ENCODE measurements around the gene JAK1. TPM values are rescaled to one million over a fixed set of nuclear protein-coding genes. Genes with fewer than 3 reads are reported as not detected.

Gene JAK1
- total RNA-seq, 1 donor from 2014 or later = 27.7 TPM

DNA sequence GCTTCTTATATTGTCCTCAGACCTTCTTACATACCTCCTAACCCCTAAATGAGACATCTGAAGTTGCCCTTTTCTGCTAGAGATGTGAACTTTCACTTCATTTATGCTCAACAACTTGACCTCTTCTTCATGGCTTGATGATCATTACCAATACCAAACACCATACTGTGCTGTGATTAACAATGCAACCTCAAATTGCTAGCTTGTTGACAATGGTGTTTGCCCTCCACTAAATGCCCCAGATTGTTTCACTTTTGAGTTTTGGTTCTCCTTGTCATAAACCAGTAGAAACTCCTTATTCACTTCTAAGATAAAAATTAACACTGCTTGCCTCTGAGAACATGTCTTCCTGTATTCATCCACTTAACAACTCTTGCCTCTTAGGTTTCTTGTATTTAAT lies 5.6 kb downstream of the JAK1 start:
- no peak for DNase-seq (ENCODE audit: low read depth, low spot score)
- Mint-ChIP-seq H3K4me1 (peaks cover 13% of the 10 kb centered on the region), H3K27ac (ENCODE audit: unreplicated experiment) (no peak overlapping the region), H3K4me3 (no peak overlapping the region), H3K9me3 (no peaks in the 10 kb centered on the region), H3K27me3 (ENCODE audit: low read depth) (peaks cover 21% of the 10 kb centered on the region), H3K36me3 (ENCODE audit: low read depth) (no peaks in the 10 kb centered on the region)
- TF ChIP-seq, protein P1, sequence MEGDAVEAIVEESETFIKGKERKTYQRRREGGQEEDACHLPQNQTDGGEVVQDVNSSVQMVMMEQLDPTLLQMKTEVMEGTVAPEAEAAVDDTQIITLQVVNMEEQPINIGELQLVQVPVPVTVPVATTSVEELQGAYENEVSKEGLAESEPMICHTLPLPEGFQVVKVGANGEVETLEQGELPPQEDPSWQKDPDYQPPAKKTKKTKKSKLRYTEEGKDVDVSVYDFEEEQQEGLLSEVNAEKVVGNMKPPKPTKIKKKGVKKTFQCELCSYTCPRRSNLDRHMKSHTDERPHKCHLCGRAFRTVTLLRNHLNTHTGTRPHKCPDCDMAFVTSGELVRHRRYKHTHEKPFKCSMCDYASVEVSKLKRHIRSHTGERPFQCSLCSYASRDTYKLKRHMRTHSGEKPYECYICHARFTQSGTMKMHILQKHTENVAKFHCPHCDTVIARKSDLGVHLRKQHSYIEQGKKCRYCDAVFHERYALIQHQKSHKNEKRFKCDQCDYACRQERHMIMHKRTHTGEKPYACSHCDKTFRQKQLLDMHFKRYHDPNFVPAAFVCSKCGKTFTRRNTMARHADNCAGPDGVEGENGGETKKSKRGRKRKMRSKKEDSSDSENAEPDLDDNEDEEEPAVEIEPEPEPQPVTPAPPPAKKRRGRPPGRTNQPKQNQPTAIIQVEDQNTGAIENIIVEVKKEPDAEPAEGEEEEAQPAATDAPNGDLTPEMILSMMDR (conservative IDR thresholded peaks at IDR 0.05) = no peak

DNA sequence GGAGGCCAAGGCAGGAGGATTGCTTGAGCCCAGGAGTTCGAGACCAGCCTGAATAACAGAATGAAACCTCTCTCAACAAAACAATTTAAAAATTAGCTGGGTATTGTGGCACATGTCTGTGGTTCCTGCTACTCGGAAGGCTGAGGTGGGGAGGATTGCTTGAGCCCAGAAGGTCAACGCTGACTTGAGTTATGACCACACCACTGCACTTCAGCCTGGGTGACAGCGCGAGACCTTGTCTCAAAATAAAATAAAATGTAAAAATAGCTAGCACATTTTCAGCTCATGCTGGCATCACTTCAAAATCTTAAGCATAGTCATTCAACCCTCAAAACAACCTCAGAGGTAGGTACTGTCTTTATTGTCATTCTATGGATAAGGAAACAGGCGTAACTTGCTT lies 6.4 kb downstream of the JAK1 start:
- Mint-ChIP-seq H3K4me3 (no peak overlapping the region), H3K27me3 (ENCODE audit: low read depth) (peaks cover 16% of the 10 kb centered on the region), H3K9me3 (no peaks in the 10 kb centered on the region)

DNA sequence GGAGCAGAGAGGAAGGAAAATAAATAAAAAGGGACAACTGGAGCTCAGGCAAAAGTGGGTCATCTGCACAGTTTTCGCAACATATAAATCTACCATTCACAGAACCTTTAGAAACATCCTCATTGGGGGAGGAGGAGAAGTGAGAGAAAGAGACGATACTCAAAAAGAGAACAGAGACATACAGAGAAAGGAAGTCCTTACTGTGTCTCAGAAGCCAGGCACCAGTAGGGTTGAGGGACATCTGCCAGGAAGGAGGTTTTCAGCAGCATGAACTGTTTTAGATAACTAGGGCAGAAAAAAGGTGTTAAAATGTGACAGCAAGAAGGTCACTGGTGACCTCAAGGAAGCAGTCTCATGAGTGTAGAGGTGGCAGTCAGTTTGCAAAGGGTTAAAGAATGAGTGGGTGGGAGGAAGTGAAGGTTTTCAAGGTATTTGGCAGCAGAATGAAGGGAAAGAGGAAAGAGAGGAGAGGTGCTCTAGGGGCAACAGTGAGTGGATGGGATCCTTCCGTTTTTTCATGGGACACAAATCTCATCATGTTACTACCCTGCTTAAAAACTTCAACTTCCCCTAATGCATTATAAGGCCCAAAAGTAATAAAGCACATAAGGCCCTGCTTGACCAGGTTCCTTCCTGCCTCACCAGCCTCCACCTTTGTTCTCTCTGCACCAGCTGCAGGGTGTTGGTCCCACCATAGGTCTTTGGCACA lies 9.5 kb downstream of the JAK1 start:
- no peak overlapping the region for H3K4me3 Mint-ChIP-seq
- DNase-seq (ENCODE audit: low read depth, low spot score) = no peak
- no peaks in the 10 kb centered on the region for H3K36me3 Mint-ChIP-seq (ENCODE audit: low read depth)
- no peaks in the 10 kb centered on the region for H3K4me1 Mint-ChIP-seq
- H3K27me3 Mint-ChIP-seq (ENCODE audit: low read depth) = no peaks in the 10 kb centered on the region
- no peaks in the 10 kb centered on the region for H3K9me3 Mint-ChIP-seq
- no peak overlapping the region for H3K27ac Mint-ChIP-seq (ENCODE audit: unreplicated experiment)
- TF ChIP-seq, protein P1 (conservative IDR thresholded peaks at IDR 0.05) = no peak

More for the DNA sequence above, 6.4 kb downstream of the JAK1 start:
- TF ChIP-seq, protein P1 (conservative IDR thresholded peaks at IDR 0.05) = no peak
- Mint-ChIP-seq H3K4me1 (peaks cover 7% of the 10 kb centered on the region), H3K36me3 (ENCODE audit: low read depth) (no peaks in the 10 kb centered on the region), H3K27ac (ENCODE audit: unreplicated experiment) (no peak overlapping the region)
- DNase-seq (ENCODE audit: low read depth, low spot score) = no peak

DNA sequence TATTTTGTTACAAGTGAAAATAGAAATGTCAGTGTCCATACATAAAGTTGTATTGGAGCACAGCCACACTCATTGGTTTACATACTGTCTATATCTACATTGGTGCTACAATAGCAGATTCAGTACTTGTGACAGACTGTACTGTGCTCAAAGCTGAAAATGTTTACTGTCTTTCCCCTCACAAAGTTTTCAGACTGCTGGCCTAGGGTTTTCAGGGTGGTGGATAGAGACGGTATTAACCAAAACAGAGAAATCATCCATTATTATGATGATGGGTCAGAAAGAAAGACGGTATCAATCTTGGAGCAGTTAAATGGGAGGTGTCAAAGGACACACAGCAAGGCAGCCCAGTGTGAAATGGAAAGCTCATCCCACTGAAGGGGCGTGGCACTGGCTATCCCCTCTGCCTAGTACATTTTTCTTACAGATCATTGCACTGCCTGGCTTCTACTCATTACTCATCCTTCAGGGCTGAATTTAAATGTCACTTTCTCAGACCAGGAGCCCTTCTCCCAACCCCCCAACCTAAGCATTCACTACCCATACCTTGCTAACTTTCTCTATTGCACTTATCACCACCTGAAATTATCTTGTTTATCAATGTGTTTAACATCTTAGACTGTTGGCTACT lies 10.2 kb downstream of the JAK1 start:
- no peak overlapping the region for H3K27ac Mint-ChIP-seq (ENCODE audit: unreplicated experiment)
- DNase-seq (ENCODE audit: low read depth, low spot score) = no peak
- no peaks in the 10 kb centered on the region for H3K4me1 Mint-ChIP-seq
- no peaks in the 10 kb centered on the region for H3K36me3 Mint-ChIP-seq (ENCODE audit: low read depth)
- TF ChIP-seq, protein P1 (conservative IDR thresholded peaks at IDR 0.05) = no peak
- H3K27me3 Mint-ChIP-seq (ENCODE audit: low read depth) = no peaks in the 10 kb centered on the region
- no peaks in the 10 kb centered on the region for H3K9me3 Mint-ChIP-seq
- no peak overlapping the region for H3K4me3 Mint-ChIP-seq

DNA sequence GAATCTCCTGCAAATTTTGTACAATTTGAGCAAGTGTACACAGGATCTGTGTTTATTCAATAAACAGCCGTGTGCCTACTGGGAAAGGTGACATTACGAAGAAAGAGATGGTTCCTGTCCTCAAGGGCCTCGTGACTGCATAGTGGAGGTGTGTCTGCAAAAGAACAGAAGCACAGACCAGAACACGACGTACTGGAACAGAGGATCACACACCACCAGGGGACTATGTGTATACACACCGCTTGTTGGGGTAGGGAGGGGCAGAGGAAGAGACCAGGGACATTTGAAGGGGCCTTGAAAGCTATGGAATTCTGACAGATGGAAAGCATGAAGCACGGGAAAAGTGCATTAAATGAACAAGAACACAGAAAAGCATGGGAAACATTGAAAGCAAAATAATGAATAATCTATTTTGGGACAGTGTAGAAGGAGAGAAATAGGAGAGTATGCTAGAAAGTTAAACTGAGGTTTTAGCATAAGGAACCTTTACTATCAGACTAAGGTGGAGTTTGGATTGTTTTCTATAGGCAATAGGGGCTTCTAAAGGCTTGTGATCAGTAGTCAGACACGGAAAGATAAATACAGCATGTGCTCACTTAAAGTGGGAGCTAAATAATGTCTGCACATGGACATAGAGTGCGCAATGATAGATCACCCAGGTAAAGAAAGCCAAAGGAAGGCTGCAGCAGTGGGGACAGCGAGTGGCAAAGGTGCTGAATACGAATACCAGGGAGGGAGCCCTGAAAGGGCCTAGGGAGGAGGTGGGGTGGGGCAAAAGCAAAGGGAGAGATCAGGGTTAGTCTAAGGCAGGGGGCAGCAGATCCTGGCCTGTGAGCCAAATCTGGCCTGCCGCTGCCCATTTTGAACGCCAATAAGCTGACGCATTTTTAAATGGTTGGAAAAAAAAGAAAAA lies 11.0 kb downstream of the JAK1 start:
- TF ChIP-seq, protein P1 (conservative IDR thresholded peaks at IDR 0.05) = no peak
- Mint-ChIP-seq H3K27ac (ENCODE audit: unreplicated experiment) (no peak overlapping the region), H3K36me3 (ENCODE audit: low read depth) (no peaks in the 10 kb centered on the region), H3K9me3 (no peaks in the 10 kb centered on the region), H3K4me3 (no peak overlapping the region), H3K27me3 (ENCODE audit: low read depth) (no peaks in the 10 kb centered on the region), H3K4me1 (no peaks in the 10 kb centered on the region)
- no peak for DNase-seq (ENCODE audit: low read depth, low spot score)
